Stomach (tissue), 4 donors: ENCODE data around the gene PCDHB10.

Experiments
- EP300 ChIP-seq: sonication (generic); formaldehyde crosslinking; IDR thresholded peaks from one replicate; pipeline ENCODE4 v1.6.1; 2017; ENCODE audit warnings: antibody characterized with exemption
- POLR2AphosphoS5 ChIP-seq, 3 donors: sonication (generic); formaldehyde crosslinking; IDR thresholded peaks; one replicate each; pipeline ENCODE4 v1.6.1; 2016; ENCODE audit warnings: antibody characterized with exemption in 3 of 3
- TF ChIP-seq, protein P1 (sequence below), 7 experiments: fragments of 450-650 bp in 4 of 7; fragments of 200-600 bp in 3 of 7; sonication (generic) in 3 of 7; IDR thresholded peaks; one replicate each; pipeline ENCODE4 v1.5.1; 2016 to 2019; ENCODE audit warnings: antibody characterized with exemption in 7 of 7, control low read depth in 2 of 7, mild to moderate bottlenecking in 1 of 7

- TF ChIP-seq, protein P1, sequence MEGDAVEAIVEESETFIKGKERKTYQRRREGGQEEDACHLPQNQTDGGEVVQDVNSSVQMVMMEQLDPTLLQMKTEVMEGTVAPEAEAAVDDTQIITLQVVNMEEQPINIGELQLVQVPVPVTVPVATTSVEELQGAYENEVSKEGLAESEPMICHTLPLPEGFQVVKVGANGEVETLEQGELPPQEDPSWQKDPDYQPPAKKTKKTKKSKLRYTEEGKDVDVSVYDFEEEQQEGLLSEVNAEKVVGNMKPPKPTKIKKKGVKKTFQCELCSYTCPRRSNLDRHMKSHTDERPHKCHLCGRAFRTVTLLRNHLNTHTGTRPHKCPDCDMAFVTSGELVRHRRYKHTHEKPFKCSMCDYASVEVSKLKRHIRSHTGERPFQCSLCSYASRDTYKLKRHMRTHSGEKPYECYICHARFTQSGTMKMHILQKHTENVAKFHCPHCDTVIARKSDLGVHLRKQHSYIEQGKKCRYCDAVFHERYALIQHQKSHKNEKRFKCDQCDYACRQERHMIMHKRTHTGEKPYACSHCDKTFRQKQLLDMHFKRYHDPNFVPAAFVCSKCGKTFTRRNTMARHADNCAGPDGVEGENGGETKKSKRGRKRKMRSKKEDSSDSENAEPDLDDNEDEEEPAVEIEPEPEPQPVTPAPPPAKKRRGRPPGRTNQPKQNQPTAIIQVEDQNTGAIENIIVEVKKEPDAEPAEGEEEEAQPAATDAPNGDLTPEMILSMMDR (IDR thresholded peaks at IDR 0.05) = no peak
- TF ChIP-seq POLR2AphosphoS5 (IDR thresholded peaks at IDR 0.05) (no peak), EP300 (no peak)
Observed at GRCh38 chr5:141149812-141150211, 42.3 kb upstream of the PCDHB10 start, which contains the start of gene PCDHB6.
